Ishikawa (cell line): ENCODE data around the gene CABLES1.

Experiments
- EP300 ChIP-seq: IDR thresholded peaks from 2 replicates; pipeline ENCODE4 v1.6.1; 2012; ENCODE audit warnings: borderline replicate concordance
- RAD21 ChIP-seq: IDR thresholded peaks from 2 replicates; pipeline ENCODE4 v1.6.1; 2012; ENCODE audit warnings: low read depth
- REST ChIP-seq: IDR thresholded peaks from 2 replicates; pipeline ENCODE4 v1.6.1; 2012; ENCODE audit warnings: low read depth, mild to moderate bottlenecking
- TAF1 ChIP-seq: IDR thresholded peaks from 2 replicates; pipeline ENCODE4 v1.6.1; 2012; ENCODE audit warnings: low read depth, mild to moderate bottlenecking
- YY1 ChIP-seq: IDR thresholded peaks from 2 replicates; pipeline ENCODE4 v1.6.1; 2012; ENCODE audit warnings: low read depth

DNA sequence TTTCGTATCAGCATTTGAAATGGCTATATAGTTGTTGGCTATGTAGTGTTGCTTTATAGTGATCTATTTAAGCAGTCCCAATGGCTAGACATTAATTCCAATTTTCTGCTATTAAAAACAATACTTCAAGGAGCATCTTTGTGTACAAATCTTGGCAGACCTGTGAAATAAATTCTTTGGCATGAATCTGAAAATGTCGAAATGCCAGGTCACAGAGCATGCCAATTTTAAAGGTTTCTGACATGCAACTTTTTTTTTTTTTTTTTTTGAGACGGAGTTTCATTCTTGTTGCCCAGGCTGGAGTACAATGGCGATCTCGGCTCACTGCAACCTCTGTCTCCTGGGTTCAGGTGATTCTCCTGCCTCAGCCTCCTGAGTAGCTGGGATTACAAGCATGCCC lies 26.8 kb upstream of the CABLES1 start:
- TF ChIP-seq REST (no peak), TAF1 (no peak), RAD21 (no peak), YY1 (no peak), EP300 (peak; percentile 61; the same call in 1 of the 2 replicates)
